ENCODE results near the gene WHAMM.

Gene WHAMM

DNA sequence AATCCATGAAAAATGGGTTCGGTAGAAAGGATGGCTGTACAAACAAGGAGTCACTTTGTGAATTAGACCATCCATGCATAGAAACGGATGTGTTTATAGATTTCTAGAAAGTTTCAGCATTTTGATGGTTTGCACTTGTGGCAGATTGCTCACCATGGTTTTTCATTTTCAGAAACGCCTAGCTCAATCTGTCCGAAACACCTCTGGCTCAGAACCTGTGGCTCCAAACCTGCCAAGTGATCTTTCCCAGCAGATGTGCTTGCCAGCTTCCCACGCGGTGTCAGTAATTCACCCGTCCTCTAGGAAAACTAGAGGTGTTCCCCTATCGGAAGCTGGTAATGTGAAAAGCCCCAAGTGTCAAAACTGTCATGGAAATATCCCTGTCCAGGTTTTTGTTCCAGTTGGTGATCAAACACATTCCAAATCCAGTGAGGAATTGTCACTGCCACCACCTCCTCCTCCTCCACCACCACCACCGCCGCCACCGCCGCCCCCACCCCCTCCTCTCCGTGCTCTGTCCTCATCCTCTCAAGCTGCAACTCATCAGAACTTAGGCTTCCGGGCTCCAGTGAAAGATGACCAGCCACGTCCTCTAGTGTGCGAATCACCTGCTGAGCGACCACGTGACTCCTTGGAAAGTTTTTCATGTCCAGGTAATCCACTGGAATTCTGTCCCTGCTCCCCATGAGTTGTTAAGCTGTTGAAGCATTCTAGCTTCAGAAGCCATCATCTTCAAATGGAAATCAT lies 21.2 kb downstream of the WHAMM start:
- DNase-seq = peak in 1 of 42 donors; percentile 18
- intact Hi-C loops (cut with DNase I) = no loop called here

DNA sequence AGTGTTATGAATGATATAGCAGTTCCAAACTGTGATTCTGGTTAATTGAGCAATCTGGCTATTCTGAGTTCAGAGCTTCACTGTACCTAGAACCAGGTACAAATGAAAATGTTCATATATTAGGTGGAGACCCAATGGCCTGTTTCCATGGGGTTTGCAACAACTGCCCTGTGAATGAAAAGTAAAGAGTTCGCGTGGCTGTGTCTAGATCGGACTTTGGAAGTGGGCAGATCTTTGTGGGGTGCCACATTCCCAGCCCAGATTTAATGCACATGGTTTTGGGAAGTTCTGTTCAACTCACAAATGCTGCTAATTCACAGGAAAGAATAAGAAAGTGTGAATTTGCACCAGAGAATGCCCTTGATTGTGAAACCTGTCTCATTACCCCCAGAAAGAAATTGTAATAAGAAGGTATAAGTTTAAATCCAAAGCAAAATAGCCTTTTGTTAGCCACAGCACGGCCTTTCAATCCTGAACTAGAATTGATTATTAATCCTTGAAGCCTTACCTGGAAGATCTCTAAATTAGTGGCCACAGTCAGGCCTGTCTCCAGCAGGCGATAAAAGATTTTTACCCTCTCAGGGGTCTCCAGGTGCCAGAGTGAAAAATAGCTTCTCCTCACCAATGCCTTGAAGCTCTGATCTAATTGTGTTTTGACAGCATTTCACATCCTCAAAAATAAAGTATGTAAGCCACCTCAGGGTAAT lies 22.6 kb downstream of the WHAMM start:
- peak in 1 of 42 donors; percentile 20 for DNase-seq
- intact Hi-C loops (cut with DNase I) = no loop called here

DNA sequence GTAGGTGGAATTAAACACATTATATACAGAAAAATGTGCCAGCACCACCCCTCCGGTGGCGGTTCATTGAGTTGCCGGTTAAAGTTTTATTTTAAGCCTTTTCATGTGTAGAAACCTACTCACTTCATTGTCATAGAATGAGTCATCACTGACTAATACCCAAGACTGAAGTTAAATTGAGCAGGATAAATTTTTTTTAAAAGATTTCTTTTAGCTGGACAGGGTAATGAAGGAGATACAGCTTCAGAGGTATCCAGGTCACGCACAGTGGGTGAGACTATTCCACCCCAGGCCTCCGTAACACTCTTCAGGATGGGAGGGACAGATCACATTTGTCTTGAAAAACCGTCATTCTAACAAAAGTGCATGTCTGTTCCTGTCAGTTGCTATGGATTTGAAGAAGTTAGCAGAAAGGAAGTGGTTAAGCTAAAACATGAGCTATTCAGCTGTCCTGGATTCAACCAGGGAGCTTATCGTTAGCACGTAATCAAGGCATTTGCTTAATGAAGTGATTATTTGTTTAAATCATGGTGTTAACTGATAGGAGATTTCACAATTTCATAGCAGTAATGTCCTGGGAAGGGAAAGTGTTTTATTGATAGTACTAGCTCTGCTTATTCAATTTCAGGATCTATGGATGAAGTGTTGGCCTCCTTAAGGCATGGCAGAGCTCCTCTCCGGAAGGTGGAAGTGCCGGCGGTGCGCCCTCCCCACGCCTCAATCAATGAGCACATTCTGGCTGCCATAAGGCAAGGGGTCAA lies 23.4 kb downstream of the WHAMM start:
- intact Hi-C loops (cut with DNase I) = no loop called here
- peak in 35 of 42 donors; percentile 20 to 86 (median 60) for DNase-seq

DNA sequence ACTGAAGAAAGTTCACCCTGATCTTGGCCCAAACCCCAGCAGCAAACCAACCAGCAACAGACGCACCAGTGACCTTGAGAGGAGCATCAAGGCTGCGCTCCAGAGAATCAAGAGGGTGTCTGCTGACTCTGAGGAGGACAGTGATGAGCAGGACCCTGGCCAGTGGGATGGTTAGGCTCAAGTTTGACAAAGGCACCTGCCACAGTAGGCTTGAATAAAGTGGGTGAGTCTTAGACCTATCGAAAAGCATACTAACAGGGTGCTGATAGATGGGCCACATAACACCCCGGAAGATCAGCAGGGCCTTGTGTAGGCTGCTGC lies 23.9 kb downstream of the WHAMM start:
- intact Hi-C loops (cut with DNase I) = no loop called here
- peak in 1 of 42 donors; percentile 22 for DNase-seq

DNA sequence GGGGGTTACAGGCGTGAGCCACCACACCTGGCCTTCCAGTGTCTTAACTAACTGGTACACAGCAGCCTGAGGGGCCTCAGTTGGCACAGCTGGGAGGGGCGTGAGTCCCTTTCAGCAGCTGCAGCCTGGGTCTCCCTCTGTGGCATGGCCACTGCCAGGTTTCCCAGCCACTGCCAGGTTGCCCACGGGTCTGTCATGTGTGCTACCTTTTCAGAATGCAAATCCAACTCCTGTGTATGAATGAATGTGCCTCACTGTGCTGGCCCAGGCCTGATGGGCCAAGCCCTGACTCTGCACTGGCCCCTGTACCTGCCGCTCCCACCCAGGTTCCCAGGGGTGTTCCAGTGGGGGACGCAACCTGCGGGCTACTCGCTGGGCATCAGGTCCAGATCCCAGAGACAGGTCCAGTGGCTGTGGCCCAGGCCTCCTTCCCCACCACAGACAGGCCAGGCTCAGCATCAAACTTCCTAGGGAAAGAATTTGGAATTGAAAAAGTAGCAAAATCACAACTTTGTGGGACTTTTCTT lies 26.0 kb downstream of the WHAMM start:
- DNase-seq = peak in 1 of 42 donors; percentile 39
- intact Hi-C loops (cut with DNase I) = no loop called here

DNA sequence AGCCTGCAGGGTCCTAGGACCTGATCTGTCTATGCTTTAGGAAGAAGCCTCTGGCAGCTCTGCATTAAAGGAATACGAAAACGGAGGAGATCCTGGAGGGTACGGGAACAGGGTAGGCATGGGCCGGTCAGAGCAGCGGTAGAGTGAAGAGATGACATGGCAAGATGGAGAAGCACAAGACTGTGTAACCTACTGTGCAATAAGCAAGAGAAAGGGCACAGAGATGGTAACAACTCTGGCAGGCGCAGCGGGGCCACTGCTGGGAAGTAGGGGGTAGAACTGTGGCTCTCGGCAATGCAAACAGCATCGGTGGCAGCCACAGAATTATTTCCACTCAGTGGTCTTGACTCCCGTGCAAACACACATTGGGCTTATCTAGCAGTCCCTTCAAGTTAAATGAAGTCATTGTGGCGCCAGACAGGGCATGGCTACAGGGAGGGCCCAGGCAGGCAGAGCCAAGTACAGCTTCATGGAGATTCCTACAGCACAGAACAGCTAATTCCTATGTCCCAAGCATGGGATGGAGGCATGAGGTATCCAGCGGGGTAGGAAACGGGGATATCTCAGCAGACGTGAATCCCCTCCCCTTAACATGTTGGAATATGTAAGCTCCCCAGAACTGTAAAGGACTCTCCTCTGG lies 28.8 kb downstream of the WHAMM start:
- intact Hi-C loops (cut with DNase I) = no loop called here
- peak in 1 of 42 donors; percentile 33 for DNase-seq

DNA sequence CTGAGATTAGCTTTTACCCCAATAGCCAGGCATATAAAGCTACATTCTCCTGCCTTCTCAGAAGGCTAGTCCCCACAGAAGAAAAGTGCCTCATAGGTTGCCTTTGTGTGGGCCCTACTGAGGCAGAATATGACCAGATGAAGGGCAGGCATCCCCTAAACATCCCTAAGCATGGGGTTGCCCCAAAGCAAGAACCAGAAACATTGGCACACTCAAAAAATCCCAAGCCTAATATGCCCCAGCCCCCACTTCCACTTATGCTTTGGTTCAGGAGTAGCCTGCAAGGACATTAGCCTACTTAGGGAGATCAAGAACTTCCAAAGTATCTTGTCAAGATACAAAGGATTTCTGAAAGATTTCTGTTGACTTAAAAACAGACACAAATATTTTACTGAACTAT lies 29.7 kb downstream of the WHAMM start:
- intact Hi-C loops (cut with DNase I) = no loop called here
- no peak for DNase-seq

DNA sequence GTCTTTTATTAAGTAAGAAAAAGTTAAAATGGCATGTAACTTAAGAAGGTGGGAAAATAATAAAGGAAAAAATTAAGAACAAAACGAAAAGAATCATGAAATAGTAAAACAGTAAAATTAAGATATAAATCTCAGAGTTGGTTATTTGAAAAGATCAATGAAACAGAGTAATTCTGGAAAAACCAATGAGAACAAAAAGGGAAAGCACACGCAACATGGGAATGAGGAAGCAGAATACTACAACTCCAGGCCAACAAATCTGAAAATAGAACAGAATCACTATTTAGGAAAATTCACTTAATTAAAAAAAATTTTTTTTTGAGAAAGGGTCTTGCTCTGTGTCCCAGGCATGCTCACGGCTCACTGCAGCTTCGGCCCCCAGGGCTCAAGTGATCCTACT lies 30.7 kb downstream of the WHAMM start:
- DNase-seq = peak in 1 of 42 donors; percentile 32
- intact Hi-C loops (cut with DNase I) = no loop called here

DNA sequence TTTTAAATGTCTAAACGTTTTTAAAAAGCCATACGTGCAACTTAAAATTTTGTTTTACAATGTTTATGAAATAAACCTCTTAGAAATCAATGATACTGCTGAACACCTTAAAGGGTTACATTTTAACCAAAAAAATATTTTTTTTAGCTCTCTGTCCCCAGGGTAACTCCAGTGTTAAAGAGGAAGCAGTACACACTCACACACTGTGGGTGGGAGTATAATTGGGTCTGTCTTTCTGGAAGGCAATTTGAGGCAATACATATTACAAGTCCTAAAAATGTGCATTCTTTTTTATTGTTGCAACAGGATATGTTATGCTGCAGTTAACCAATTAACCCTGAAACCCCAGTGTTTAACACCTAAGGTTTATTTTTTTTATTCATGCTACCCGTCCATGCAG lies 34.1 kb downstream of the WHAMM start:
- no peak for DNase-seq
- intact Hi-C loops (cut with DNase I) = no loop called here

DNA sequence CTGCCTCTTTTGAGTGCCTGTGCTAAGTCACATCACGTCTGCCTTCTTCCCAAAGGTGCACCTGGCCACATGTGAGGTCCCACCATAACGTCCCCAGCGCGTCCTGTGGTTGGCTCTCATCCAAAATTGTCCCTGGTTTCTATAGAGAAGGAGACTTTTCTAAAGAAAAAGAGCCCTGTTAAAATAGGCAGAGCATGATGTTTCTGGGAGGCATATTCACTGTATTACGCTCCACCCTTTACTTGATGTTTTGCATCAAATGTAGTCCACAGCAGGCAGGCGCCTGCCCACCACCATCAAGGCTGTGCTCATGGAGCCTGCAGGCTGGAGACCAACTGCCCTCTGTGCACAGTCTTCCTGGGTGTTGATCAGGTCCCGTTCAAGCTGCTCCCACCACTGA lies 36.3 kb downstream of the WHAMM start:
- peak in 1 of 42 donors; percentile 35 for DNase-seq
- intact Hi-C loops (cut with DNase I) = no loop called here

DNA sequence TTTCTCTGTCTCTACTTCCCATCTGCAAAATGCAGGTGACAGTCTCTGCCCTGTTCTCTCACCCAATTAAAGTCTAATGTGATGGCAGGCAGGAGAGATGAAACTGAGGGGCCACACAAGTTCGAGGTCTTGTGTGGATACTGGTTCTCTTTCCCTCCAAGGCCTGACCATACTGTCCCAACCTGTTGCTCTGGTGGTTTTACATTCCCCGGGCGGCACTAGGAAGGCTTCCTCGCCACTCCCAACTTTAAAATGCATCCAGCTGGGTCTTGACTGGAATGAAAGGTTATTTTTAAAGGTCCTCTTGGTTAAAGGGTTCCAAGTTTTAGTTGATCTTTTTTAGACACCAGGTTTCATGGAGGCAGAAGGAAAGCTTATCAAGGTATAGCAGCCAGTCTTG lies 37.2 kb downstream of the WHAMM start:
- intact Hi-C loops (cut with DNase I) = no loop called here
- peak in 1 of 42 donors; percentile 6 for DNase-seq

DNA sequence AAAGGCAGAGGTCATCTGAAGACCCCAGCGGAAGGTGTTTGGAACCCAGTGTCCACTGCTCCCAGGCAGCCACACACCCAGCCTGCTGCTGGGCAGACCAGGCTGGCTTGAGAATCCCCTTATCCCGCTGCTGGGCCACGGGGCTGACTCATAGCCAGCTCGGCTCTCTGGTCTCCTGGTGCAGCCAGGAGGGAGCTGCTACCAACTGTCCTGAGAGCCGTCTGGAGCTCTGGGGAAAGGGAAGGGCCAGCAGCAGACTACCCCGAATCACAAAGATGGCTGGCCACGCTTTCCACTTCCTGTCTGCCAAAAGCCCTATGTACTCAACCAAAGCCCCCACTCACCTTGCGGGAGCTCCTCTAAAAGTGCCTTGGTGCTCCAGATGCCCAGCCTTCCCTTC lies 38.3 kb downstream of the WHAMM start:
- intact Hi-C loops (cut with DNase I) = no loop called here

DNA sequence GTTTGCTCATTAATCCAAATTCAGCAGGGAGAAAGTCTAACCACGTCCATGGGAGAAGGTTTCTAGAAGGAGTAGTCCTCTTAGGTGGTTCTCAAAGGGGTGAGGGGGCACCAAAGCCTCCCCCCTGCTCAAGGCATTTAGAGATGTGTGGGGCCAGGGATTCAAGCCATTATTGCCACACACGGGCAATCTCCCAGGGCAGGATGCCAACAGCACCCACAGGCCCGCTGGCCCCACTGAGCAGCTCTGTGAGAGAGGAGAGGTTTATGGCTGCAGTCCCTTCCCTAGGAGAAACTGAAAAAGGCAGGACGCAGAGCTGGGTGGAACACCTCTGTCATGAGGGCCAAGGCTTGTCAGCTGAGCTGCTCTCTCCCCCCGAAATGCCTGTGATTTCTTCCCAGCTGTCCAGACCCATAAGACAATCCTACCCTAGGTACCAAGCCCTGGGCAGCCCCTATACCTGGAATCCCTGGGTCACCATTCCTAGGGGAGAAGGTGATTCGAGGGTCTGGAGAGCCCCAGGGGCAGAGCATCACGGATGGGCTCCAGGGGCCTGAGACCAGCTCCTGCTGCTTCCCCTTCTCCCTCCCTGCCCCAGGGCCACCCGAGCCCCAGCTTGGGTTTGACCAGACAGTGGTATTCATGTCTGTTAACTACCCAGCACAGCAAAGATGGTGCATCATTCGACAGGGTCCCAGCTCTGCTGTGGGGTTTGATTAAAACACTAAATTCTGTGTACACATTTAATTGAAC lies 39.0 kb downstream of the WHAMM start:
- intact Hi-C loops (cut with DNase I) = no loop called here

More for the DNA sequence above, 38.3 kb downstream of the WHAMM start:
- DNase-seq = peak in 2 of 42 donors; percentile 11 to 29

DNA sequence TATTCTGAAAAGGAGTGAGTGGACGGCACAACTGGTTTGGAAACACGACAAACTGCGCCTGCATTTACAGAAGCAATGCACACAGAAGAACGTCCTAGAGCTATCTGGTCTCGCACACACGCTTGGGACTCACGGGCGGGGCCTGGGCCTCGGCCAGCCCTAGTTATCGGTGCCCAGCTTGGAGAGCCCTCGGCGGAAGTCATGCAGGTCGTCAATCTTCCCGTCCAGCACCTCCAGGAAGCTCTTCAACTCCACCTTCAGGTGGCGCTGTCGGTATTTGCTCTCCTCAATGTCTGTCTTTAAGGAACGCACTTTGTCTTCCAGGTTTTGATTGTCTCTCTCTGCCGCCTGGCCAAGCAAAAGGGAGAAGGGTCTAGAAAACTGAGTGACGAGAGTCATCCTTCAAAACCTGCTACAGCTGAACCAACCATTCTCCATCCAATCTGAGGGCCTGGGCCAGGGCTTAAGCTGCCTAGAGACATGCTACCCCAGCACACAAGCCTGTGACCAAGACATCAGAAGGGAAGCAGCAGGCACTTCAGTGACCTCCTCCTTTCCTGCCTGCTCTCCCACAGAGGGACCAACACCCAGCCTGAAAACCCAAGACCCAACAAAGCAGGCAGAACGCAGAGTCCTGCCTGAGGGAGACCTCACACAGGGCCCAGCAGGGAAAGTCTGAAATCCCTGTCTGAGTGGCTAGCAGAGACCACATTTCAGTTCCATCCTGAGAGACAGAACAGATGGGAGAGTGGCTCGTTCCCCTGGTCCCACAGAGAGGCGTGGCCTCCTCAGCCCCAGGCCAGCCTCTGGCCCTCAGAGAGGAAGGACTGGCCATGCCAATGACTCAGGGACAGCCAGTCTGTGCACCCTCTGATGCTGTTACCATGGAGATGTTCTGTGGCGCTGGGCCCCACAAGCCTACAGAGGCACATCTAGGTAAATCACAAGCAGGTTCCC lies 40.4 kb downstream of the WHAMM start:
- intact Hi-C loops (cut with DNase I) = no loop called here
- peak in 36 of 42 donors; percentile 13 to 77 (median 45) for DNase-seq

More for the DNA sequence above, 39.0 kb downstream of the WHAMM start:
- peak in 3 of 42 donors; percentile 16 to 29 (median 22) for DNase-seq

DNA sequence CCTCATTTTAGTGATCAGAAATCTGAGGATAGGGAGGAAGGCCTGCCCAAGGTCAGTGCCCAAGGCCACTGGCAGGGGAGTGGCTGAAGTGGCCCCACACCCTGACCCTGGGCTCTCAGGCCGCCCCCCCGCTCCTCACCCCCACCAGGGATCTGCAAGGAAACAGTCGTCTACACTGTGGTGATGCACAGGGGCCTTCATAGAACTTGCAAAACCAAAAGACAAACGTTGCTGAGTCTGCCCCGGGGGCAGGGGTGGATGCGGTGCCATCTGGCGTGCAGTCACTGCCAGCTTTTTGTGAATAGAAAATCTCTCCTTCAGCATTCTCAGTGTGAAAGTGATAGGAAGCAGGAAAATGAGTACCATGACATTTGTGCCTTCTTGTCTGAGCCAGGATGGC lies 41.3 kb downstream of the WHAMM start:
- DNase-seq = peak in 7 of 42 donors; percentile 3 to 42 (median 32)
- intact Hi-C loops (cut with DNase I) = no loop called here

DNA sequence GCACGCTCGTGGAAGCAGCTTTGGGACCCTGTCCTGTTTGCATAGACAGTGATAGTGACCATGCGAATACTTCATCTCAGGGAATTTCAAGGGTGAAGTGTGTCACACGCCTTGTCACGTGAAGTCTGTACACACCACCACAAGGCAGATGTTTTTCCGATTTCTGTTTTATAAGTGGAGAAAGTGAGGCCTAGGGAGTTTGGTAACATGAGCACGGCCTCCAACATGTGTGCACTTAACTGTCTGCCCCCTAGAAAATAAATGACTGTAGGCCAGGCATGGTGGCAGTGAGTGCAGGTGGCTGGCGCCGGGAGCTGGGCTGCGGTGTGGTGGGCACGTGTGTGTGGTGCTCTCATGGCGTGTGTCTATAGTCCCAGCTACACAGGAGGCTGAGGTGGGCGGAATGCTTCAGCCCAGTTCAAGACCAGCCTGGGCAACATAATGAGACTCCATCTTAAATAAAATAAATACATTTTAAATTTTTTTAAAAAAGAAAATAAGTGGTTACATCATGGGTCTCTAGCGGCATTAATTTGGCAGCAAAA lies 42.0 kb downstream of the WHAMM start:
- peak in 4 of 42 donors; percentile 7 to 20 (median 18) for DNase-seq
- intact Hi-C loops (cut with DNase I) = no loop called here

DNA sequence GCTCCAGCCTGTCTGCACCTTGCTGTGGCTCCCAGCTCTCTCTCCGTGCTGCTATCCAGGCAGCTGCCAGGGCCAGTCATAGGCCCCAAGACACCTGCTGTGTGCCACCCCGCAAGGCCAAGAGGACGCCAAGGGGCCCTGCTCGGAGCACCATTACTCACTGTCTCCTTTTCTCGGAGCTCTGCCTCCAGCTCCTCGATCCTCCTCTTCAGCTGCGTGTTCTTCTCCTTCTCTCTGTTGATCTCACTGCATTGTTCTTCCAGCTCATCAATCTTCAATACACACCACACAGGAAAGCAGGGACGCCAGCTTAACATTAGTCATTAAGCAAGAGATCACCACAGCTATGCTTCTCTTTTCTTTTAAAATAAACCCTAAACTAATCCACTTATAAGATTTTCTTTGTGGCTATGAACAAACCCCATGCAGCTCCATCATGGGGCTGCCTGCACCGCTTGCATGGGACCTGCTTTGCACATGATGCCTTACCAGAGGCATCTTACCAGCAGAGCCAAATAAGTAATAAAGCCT lies 42.6 kb downstream of the WHAMM start:
- intact Hi-C loops (cut with DNase I) = no loop called here

More for the DNA sequence above, 42.6 kb downstream of the WHAMM start:
- DNase-seq = peak in 3 of 42 donors; percentile 12 to 30 (median 13)
